ENCODE measurements around the gene NANS.
"Not testable (repeated sequence)": the region's sequence is repeated elsewhere in the genome, so short reads cannot be mapped to it uniquely, and the experiment has no call there.

Gene NANS

DNA sequence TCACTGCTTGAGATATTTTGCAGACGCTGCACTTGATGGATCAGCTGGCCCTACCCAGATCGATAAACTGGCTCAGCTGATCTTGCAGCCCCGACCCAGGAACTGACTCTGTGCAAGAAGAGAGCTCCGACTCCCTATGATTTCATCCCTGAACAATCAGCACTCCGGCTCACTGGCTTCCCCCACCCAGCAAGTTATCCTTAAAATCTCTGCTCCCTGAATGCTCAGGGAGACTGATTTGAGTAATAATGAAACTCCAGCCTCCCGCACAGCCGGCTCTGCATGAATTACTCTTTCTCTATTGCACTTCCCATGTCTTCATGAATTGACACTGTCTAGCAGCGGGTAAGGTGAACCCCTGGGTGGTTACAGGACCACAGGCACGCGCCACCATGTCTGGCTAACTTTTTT, 16.9 kb upstream of the NANS start:
- DNase-seq, result no peak

DNA sequence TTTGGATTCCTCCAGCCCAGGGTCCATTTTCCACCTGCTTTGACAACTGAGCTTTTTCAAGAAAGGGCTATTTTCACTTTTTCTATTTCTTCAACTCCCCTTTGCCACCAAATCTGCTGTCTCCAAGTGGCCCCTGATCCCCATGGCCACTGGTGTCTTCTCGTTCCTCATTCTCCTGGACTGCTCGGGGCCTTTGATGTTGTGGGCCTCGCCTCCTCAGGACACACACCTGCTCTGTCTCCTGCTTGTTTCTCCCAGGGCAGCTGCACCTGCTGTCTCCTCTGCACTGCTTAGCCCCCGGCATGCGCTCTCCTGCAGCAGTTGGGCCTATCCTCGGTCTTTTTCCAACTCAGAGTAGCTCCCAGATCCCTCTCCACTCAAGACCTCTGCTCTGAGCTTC, 16.3 kb upstream of the NANS start:
- no peak for DNase-seq

DNA sequence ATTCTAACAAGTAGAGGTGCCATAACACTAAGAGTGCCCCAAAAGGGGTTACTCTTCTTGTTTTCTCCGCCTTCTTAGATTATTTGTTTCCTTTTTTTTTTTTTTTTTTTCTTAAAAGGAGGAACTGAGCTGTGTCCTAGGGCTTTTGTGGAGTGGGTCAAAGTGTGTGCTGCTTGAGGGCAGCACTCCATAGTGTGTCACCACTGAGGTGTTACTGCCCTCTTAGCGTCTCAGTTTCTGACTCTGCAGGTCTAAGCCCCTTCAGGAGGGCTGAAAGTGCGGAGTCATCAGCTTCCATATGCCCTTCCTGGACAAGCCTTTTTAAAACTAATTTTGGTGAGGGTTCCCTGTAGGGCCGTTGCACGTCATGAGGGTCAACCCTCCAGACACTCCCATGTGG, 12.6 kb upstream of the NANS start:
- no peak for DNase-seq

GRCh38 chr9:98045234-98046179, 11.0 kb upstream of the NANS start:
- no peak for DNase-seq

GRCh38 chr9:98046180-98046543, 10.4 kb upstream of the NANS start:
- DNase-seq, result no peak

DNA sequence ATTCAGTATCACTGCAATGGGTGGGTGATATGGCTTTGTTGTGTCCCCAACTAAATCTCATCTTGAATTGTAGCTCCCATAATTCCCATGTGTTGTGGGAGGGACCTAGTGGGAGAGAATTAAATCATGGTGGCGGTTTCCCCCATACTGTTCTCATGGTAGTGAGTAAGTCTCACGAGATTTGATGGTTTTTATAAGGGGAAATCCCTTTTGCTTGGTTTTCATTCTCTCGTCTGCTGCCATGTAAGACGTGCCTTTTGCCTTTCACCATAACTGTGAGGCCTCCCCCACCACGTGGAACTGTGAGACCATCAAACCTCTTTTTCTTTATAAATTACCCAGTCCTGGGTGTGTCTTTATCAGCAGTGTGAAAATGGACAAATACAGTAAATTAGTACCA, 9.5 kb upstream of the NANS start:
- no peak for DNase-seq

- no peak for DNase-seq
These were observed 7.1 kb upstream of the NANS start for GRCh38 chr9:98049288-98050072.

GRCh38 chr9:98050351-98050750, 6.2 kb upstream of the NANS start:
- no peak for DNase-seq

GRCh38 chr9:98054376-98054951, 2.1 kb upstream of the NANS start:
- DNase-seq, result no peak

- DNase-seq, result no peak
These were observed 737 bp downstream of the NANS start for GRCh38 chr9:98057138-98057799.

- no peak for DNase-seq
These were observed 5.6 kb downstream of the NANS start for GRCh38 chr9:98062161-98062560.

DNA sequence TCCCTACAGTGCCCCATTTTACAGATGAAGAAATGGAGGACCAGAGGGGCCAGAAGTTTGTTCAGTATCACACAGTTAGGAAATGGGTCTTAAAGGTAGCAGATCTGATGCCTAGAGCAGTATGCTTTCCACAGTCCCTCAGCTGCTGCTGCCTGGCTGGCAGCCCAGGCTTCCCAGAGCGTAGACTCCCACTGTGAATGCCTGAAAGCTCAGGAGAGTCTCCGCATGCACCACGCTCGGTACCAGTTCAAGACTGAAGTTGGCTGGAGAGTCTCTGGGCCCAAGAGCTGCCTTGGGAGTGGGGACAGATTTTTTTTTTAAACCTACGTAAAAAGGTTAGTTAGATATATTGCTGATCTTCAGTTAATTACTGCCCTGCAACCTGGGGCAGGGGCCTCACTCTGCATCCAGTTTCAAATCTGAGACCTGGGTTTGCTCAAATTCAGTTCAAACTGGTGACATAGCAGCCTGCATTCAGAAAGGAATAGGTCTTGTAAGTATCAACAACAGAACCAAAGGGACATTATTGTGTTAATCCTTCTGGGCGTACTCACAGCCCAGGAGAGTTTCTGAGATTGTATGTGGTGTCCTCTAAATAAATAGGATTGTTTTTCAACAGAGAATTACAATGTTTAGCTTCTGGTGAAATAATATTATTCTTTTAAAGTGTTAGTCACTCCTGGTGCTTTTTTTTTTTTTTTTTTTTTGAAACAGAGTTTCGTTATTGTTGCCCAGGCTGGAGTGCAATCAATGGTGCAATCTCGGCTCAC, 8.3 kb downstream of the NANS start:
- no peak for DNase-seq

- DNase-seq, result no peak
These were observed 9.7 kb downstream of the NANS start for GRCh38 chr9:98066235-98066634.

DNA sequence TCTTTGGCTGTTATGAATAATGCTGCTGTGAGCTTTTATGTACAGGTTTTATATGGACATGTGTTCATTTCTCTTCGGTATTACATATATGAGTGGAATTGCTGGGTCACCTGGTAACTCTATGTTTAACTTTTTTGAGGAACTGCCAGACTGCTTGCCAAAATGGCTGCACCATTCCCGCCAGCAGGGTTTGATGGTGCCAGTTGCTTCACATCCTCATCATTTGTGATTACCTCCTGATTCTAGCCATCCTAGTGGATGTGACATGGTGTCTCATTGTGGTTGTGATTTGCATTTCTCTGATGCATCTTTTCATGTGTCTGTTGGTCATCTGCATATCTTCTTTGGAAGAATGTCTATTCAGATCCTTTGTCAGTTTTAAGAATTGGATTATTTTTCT, 10.7 kb downstream of the NANS start:
- no peak for DNase-seq

DNA sequence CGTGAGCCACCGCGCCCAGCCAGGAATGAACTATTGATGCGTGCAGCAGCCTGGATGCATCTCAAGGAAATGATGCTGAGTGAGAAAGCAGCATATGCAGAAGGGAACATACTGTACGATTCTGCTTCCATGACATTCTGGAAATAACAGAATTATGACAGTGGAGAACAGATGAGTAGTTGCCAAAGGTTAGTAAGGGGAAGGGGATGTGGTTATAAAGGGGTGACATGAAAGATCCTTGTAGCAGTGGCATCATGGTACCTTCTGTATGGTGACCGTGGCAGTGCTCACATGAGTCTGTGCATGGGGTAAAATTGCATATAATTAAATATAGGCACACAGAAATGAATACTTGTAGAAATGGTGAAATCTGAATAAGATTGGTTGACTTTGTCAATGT, 13.0 kb downstream of the NANS start:
- DNase-seq, result no peak

DNA sequence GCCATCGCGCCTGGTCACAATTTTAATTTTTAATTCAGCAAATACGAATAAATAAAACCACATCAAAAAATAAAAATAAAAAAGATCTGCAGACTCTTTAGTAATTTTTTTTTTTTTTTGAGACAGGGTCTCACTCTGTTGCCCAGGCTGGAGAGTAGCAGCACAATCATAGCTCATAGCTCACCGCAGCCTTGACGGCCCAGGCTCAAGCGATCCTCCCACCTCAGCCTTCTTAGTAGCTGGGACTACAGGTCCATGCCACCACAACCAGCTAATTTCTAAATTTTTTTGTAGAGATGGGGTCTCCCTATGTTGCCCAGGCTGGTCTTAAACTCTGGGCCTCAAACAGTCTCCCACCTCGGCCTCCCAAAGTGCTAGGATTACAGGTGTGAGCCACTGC, 14.2 kb downstream of the NANS start:
- DNase-seq, result no peak

DNA sequence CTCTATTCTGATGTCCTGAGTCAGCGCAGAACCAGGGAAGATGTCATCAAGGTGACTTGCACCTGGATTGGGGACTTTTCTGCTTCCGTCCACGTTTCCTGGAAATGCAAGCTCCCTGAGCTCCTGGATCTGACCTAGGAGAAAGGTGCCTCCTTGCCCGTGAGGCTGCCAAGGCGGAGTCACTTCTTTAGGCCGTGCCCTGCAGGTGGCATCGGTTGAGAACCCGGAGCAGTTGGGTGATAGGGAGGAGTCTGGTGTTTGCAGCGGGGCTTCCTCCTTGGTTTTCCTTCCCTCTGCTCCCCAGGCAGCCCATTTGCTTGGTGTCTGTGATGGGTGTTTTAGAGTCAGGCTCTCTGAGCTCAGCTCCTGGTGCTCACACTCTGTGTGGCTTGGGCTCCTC, 15.2 kb downstream of the NANS start:
- DNase-seq, result no peak

GRCh38 chr9:98074115-98074990, 17.8 kb downstream of the NANS start:
- DNase-seq, result peak; percentile 47

DNA sequence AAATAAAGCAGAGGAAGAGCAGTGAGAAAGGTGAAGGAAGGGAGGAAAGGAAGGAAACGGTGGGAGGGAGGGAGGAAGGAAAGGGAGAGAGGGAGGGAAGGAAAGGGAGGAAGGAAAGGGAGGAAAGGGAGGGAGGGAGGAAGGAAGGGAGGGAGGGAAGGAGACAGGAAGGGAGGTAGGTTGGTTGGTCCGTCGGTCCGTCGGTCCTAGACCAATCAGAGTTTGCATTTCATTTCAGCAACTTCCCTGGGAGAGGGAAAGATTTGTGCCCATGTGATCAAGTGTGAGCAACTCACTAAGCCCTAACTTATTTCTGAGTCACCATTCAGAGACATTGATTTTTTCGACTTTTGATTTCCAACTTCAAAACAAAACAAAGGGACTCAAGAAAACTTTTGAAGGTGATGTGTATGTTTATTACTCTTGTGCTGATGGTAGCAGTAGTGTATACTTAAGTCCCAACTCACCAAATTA, 18.8 kb downstream of the NANS start:
- no peak for DNase-seq

- DNase-seq, result not testable (repeated sequence)
These were observed 20.0 kb downstream of the NANS start for GRCh38 chr9:98076514-98076890.

GRCh38 chr9:98078895-98079294, 22.4 kb downstream of the NANS start:
- no peak for DNase-seq

All from NCI-H345 (cell line).